Measurements from ENCODE around the gene ZNF335. TPM values are rescaled to one million over a fixed set of nuclear protein-coding genes. Genes with fewer than 3 reads are reported as not detected.

Gene ZNF335
- total and polyA plus RNA-seq, 9 donors = 3.5 to 25.7 (median 15.7) TPM

GRCh38 chr20:45917790-45918141 lies 54.2 kb downstream of the ZNF335 start:
- TF ChIP-seq EP300 (IDR thresholded peaks at IDR 0.05) (no peak), CTCF (IDR thresholded peaks at IDR 0.05) (no peak), POLR2A (IDR thresholded peaks at IDR 0.05) (no peak)
- DNase-seq = peak in 4 of 5 donors; percentile 62 to 79 (median 74)
- Histone ChIP-seq H3K9me3 (no peaks in the 10 kb centered on the region), H3K27ac (peak overlapping the region; percentile 60 to 78), H3K4me1 (ENCODE audit: insufficient read depth) (peaks cover 31% of the 10 kb centered on the region), H3K4me3 (no peak overlapping the region), H3K36me3 (no peaks in the 10 kb centered on the region), H3K27me3 (no peaks in the 10 kb centered on the region)
- WGBS, 3 donors = 4 to 15% (median 12%) methylated on average over 5 of the region's 5 CpGs
- intact Hi-C loops (cut with DNase I) = no loop called here

- DNase-seq = peak in 1 of 5 donors; percentile 15
- H3K9me3 ChIP-seq = no peaks in the 10 kb centered on the region
- H3K27ac ChIP-seq = no peak overlapping the region
- 57 to 71% (median 64%) methylated on average over 5 of the region's 5 CpGs for WGBS, 3 donors
- H3K4me3 ChIP-seq = no peak overlapping the region
- intact Hi-C loops (cut with DNase I) = no loop called here
- H3K4me1 ChIP-seq (ENCODE audit: insufficient read depth) = peaks cover 8% of the 10 kb centered on the region
- no peaks in the 10 kb centered on the region for H3K27me3 ChIP-seq
- TF ChIP-seq POLR2A (IDR thresholded peaks at IDR 0.05) = no peak
- no peak for TF ChIP-seq CTCF (IDR thresholded peaks at IDR 0.05)
- no peak for TF ChIP-seq EP300 (IDR thresholded peaks at IDR 0.05)
- H3K36me3 ChIP-seq = no peaks in the 10 kb centered on the region
These were observed 58.9 kb downstream of the ZNF335 start for GRCh38 chr20:45913116-45913515.

- Histone ChIP-seq H3K4me1 (ENCODE audit: insufficient read depth) (peaks cover 8% of the 10 kb centered on the region), H3K9me3 (no peaks in the 10 kb centered on the region), H3K4me3 (peak overlapping the region; percentile 62), H3K36me3 (no peaks in the 10 kb centered on the region), H3K27me3 (no peaks in the 10 kb centered on the region), H3K27ac (peak overlapping the region; percentile 72 to 87)
- WGBS, 3 donors = 12 to 17% (median 14%) methylated on average over 4 of the region's 4 CpGs
- TF ChIP-seq POLR2A (IDR thresholded peaks at IDR 0.05) = no peak
- no peak for TF ChIP-seq EP300 (IDR thresholded peaks at IDR 0.05)
- no peak for TF ChIP-seq CTCF (IDR thresholded peaks at IDR 0.05)
- no peak for DNase-seq
- intact Hi-C loops (cut with DNase I) = no loop called here
These were observed 59.7 kb downstream of the ZNF335 start for GRCh38 chr20:45912344-45912682.

GRCh38 chr20:45911486-45912343 lies 60.3 kb downstream of the ZNF335 start, which contains the start of gene PLTP:
TSS of gene PLTP (minus strand) at chr20:45912155. CDS start at chr20:45911452, 703 bp downstream.
- 0 to 1% (median 0%) methylated on average over 48 to 58 of the region's 58 CpGs for WGBS, 3 donors
- Histone ChIP-seq H3K27me3 (no peaks in the 10 kb centered on the region), H3K4me3 (peak within 1 kb of the TSS; percentile 62), H3K36me3 (no peaks in the 10 kb centered on the region), H3K4me1 (ENCODE audit: insufficient read depth) (peaks cover 7% of the 10 kb centered on the region), H3K27ac (peak within 1 kb of the TSS; percentile 72 to 87), H3K9me3 (no peaks in the 10 kb centered on the region)
- intact Hi-C loops (cut with DNase I) = no loop called here
- peak; percentile 79 to 87 (median 85) for DNase-seq
- TF ChIP-seq POLR2A (IDR thresholded peaks at IDR 0.05) = peak; percentile 42
- no peak for TF ChIP-seq CTCF (IDR thresholded peaks at IDR 0.05)
- TF ChIP-seq EP300 (IDR thresholded peaks at IDR 0.05) = no peak

All from ovary (tissue), 9 donors.